HEK293 (cell line): Measurements from ENCODE around the gene GNG12.

Experiments used
- CTCF ChIA-PET: fragments of 350-600 bp; formaldehyde crosslinking; extraction: SDS; loops from one replicate; lab custom pipeline; 2021; ENCODE audit warnings: antibody characterized with exemption; lab: Yijun Ruan, JAX
- POLR2A ChIA-PET: fragments of 300-600 bp; formaldehyde crosslinking; extraction: SDS; loops from one replicate; lab custom pipeline; 2020; ENCODE audit warnings: antibody characterized with exemption, inconsistent platforms; lab: Yijun Ruan, JAX
- H3K27ac ChIP-seq: fragments of 200-500 bp; sonication (Bioruptor generic); 2 replicates; pipeline ENCODE4 v1.5.1; 2014; ENCODE audit warnings: low read depth, low read length, control low read depth, inconsistent platforms; ENCODE audit errors: extremely low read depth
- H3K36me3 ChIP-seq, 2 experiments: fragments of 200-500 bp in 1 of 2; sonication (Bioruptor generic) in 1 of 2; 1 replicate in 1 of 2; 2 replicates in 1 of 2; pipeline ENCODE4 v1.5.1; 2014 to 2017; ENCODE audit warnings: inconsistent platforms in 2 of 2, low read length in 2 of 2; ENCODE audit not compliant: control insufficient read depth in 2 of 2, insufficient read depth in 1 of 2
- H3K4me1 ChIP-seq: fragments of 200-500 bp; sonication (Bioruptor generic); 2 replicates; pipeline ENCODE4 v1.5.1; 2014; ENCODE audit warnings: mild to moderate bottlenecking, low read length, inconsistent platforms; ENCODE audit not compliant: control insufficient read depth, insufficient read depth
- H3K4me3 ChIP-seq: 2 replicates; pipeline ENCODE4 v1.5.1; 2011; ENCODE audit warnings: low read depth, mild to moderate bottlenecking, control low read depth, low read length, moderate library complexity
- H3K9me3 ChIP-seq: fragments of 200-500 bp; sonication (Bioruptor generic); 2 replicates; pipeline ENCODE4 v1.5.1; 2014; ENCODE audit warnings: low read depth, low read length, inconsistent platforms; ENCODE audit not compliant: control insufficient read depth, insufficient read depth
- BCL11A ChIP-seq: fragments of 450-650 bp; formaldehyde crosslinking; IDR thresholded peaks from 2 replicates; pipeline ENCODE4 v1.5.1; 2016; ENCODE audit warnings: low read depth, missing biosample characterization, missing genetic modification characterization
- IKZF3 ChIP-seq: fragments of 450-650 bp; IDR thresholded peaks from 2 replicates; pipeline ENCODE4 v1.5.0; 2018; ENCODE audit warnings: missing biosample characterization, mild to moderate bottlenecking, missing genetic modification characterization, moderate library complexity
- MYNN ChIP-seq: fragments of 450-650 bp; formaldehyde crosslinking; IDR thresholded peaks from 2 replicates; pipeline ENCODE4 v1.5.1; 2016; ENCODE audit warnings: missing biosample characterization, missing genetic modification characterization, borderline replicate concordance
- SETDB1 ChIP-seq: IDR thresholded peaks from one replicate; pipeline ENCODE4 v1.6.1; 2017; ENCODE audit warnings: mild to moderate bottlenecking, low read length, moderate library complexity, mixed read lengths; ENCODE audit not compliant: insufficient read length
- ZBTB1 ChIP-seq: fragments of 450-650 bp; formaldehyde crosslinking; IDR thresholded peaks from 2 replicates; pipeline ENCODE4 v1.5.1; 2016; ENCODE audit warnings: missing biosample characterization, missing genetic modification characterization
- ZFP3 ChIP-seq: fragments of 450-650 bp; formaldehyde crosslinking; IDR thresholded peaks from 2 replicates; pipeline ENCODE4 v1.5.1; 2016; ENCODE audit warnings: low read depth, missing biosample characterization, missing genetic modification characterization
- ZNF19 ChIP-seq: fragments of 450-650 bp; formaldehyde crosslinking; IDR thresholded peaks from 2 replicates; pipeline ENCODE4; 2016; ENCODE audit warnings: missing biosample characterization, missing genetic modification characterization, low read depth
- ZNF214 ChIP-seq: fragments of 450-650 bp; formaldehyde crosslinking; IDR thresholded peaks from 2 replicates; pipeline ENCODE4 v1.5.1; 2017; ENCODE audit warnings: missing biosample characterization, mild to moderate bottlenecking, missing genetic modification characterization, borderline replicate concordance
- ZNF473 ChIP-seq: fragments of 450-650 bp; formaldehyde crosslinking; IDR thresholded peaks from 2 replicates; pipeline ENCODE4 v1.5.1; 2017; ENCODE audit warnings: missing biosample characterization, missing genetic modification characterization
- ZNF549 ChIP-seq: fragments of 450-650 bp; IDR thresholded peaks from 2 replicates; pipeline ENCODE4 v1.5.1; 2018; ENCODE audit warnings: missing biosample characterization, missing genetic modification characterization, mild to moderate bottlenecking, inconsistent platforms, moderate library complexity
- ZNF596 ChIP-seq: fragments of 450-650 bp; IDR thresholded peaks from 2 replicates; pipeline ENCODE4 v1.5.0; 2018; ENCODE audit warnings: missing biosample characterization, mild to moderate bottlenecking, missing genetic modification characterization, moderate library complexity
- ZNF626 ChIP-seq: fragments of 450-650 bp; sonication (Bioruptor Pico); formaldehyde crosslinking; IDR thresholded peaks from 2 replicates; pipeline ENCODE4 v1.5.1; 2018; ENCODE audit warnings: missing biosample characterization, missing genetic modification characterization, inconsistent platforms
- ZNF660 ChIP-seq: fragments of 450-650 bp; IDR thresholded peaks from 2 replicates; pipeline ENCODE4 v1.5.1; 2018; ENCODE audit warnings: missing biosample characterization, mild to moderate bottlenecking, missing genetic modification characterization
- ZNF664 ChIP-seq: fragments of 450-650 bp; formaldehyde crosslinking; IDR thresholded peaks from 2 replicates; pipeline ENCODE4 v1.5.1; 2016; ENCODE audit warnings: missing biosample characterization, missing genetic modification characterization
- TF ChIP-seq, protein P1 (sequence below): fragments of 450-650 bp; formaldehyde crosslinking; IDR thresholded peaks from 2 replicates; pipeline ENCODE4 v1.5.1; 2016; ENCODE audit warnings: missing biosample characterization, missing genetic modification characterization
- TF ChIP-seq, protein P2 (sequence below): fragments of 450-650 bp; formaldehyde crosslinking; IDR thresholded peaks from 2 replicates; pipeline ENCODE4 v1.5.0; 2017; ENCODE audit warnings: missing biosample characterization, missing genetic modification characterization, borderline replicate concordance
- TF ChIP-seq, protein P3 (sequence below): fragments of 450-650 bp; formaldehyde crosslinking; IDR thresholded peaks from 2 replicates; pipeline ENCODE4 v1.5.1; 2016; ENCODE audit warnings: missing biosample characterization, missing genetic modification characterization
- TF ChIP-seq, protein P4 (sequence below): fragments of 450-650 bp; formaldehyde crosslinking; IDR thresholded peaks from 2 replicates; pipeline ENCODE4 v1.5.1; 2016; ENCODE audit warnings: missing biosample characterization, missing genetic modification characterization

The GNG12 gene

DNA sequence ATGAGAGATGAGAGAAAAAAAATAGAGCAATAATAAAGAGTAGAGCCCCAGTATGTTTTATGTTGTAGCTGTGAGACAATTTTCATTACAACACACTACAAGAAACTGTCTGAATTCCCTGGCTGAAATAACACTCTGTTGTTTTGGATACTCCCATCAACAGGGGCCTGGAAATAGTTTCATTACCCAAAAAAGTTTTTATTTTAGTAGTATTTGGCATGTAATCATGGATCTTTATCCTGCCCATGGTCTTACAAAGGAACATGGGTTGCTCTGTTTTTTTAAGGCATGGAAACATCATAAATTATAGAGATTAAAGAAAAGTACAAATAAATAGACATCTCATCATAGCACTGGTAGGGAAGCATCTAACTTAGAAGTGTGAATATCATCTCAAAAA, 56.3 kb downstream of the GNG12 start:
- H3K9me3 ChIP-seq, result no peaks in the 10 kb centered on the region
- H3K4me3 ChIP-seq, result no peak overlapping the region
- CTCF ChIA-PET, result interaction anchor here (0.8 to 1.6 kb wide), 3 partner anchors 10 to 73 kb away, joined by 3 to 5 read pairs (median 3); no protein-coding TSS in a partner anchor
- H3K4me1 ChIP-seq, result no peaks in the 10 kb centered on the region
- H3K36me3 ChIP-seq, result no peaks in the 10 kb centered on the region
- H3K27ac ChIP-seq, result no peak overlapping the region
- POLR2A ChIA-PET, result no interaction called here
- TF ChIP-seq, protein P1, sequence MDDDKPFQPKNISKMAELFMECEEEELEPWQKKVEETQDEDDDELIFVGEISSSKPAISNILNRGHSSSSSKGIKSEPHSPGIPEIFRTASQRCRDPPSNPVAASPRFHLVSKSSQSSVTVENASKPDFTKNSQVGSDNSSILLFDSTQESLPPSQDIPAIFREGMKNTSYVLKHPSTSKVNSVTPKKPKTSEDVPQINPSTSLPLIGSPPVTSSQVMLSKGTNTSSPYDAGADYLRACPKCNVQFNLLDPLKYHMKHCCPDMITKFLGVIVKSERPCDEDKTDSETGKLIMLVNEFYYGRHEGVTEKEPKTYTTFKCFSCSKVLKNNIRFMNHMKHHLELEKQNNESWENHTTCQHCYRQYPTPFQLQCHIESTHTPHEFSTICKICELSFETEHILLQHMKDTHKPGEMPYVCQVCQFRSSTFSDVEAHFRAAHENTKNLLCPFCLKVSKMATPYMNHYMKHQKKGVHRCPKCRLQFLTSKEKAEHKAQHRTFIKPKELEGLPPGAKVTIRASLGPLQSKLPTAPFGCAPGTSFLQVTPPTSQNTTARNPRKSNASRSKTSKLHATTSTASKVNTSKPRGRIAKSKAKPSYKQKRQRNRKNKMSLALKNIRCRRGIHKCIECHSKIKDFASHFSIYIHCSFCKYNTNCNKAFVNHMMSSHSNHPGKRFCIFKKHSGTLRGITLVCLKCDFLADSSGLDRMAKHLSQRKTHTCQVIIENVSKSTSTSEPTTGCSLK, result no peak
- TF ChIP-seq ZFP3 (tag by site-specific recombination) (no peak), ZNF626 (tag by site-specific recombination) (no peak), ZBTB1 (tag by site-specific recombination) (no peak), ZNF660 (tag by site-specific recombination) (no peak)

DNA sequence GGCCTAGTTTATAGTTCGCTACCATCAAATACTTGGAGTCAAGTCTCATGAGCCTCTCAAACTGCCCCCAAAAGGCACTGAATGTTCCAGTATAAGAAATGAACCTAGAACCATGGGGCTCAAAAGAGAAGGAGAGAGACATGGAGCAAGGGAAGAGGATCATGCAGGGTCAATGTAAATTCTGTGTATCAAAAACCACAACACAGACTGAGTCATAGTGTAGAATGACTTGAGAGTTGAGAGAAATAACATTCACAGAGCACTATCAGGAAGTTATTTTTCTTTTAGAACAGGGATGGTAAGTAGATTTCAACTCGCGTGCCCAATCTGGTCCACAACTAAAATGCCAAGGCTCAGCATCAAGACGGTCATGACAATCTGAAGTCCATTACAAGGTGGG, 59.8 kb downstream of the GNG12 start:
- no peak overlapping the region for H3K4me3 ChIP-seq
- H3K4me1 ChIP-seq, result no peaks in the 10 kb centered on the region
- no peaks in the 10 kb centered on the region for H3K9me3 ChIP-seq
- H3K27ac ChIP-seq, result no peak overlapping the region
- ChIA-PET CTCF (no interaction called here), POLR2A (no interaction called here)
- TF ChIP-seq ZNF473 (no peak), ZNF19 (tag by site-specific recombination) (no peak), ZNF549 (tag by site-specific recombination) (no peak), IKZF3 (tag by site-specific recombination) (no peak), BCL11A (tag by site-specific recombination) (no peak), ZNF596 (tag by site-specific recombination) (no peak), ZNF214 (tag by site-specific recombination) (no peak), SETDB1 (no peak), ZNF664 (tag by site-specific recombination) (no peak), MYNN (tag by site-specific recombination) (no peak)
- TF ChIP-seq, protein P2, sequence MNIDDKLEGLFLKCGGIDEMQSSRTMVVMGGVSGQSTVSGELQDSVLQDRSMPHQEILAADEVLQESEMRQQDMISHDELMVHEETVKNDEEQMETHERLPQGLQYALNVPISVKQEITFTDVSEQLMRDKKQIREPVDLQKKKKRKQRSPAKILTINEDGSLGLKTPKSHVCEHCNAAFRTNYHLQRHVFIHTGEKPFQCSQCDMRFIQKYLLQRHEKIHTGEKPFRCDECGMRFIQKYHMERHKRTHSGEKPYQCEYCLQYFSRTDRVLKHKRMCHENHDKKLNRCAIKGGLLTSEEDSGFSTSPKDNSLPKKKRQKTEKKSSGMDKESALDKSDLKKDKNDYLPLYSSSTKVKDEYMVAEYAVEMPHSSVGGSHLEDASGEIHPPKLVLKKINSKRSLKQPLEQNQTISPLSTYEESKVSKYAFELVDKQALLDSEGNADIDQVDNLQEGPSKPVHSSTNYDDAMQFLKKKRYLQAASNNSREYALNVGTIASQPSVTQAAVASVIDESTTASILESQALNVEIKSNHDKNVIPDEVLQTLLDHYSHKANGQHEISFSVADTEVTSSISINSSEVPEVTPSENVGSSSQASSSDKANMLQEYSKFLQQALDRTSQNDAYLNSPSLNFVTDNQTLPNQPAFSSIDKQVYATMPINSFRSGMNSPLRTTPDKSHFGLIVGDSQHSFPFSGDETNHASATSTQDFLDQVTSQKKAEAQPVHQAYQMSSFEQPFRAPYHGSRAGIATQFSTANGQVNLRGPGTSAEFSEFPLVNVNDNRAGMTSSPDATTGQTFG (tag by site-specific recombination), result no peak
- TF ChIP-seq, protein P3, sequence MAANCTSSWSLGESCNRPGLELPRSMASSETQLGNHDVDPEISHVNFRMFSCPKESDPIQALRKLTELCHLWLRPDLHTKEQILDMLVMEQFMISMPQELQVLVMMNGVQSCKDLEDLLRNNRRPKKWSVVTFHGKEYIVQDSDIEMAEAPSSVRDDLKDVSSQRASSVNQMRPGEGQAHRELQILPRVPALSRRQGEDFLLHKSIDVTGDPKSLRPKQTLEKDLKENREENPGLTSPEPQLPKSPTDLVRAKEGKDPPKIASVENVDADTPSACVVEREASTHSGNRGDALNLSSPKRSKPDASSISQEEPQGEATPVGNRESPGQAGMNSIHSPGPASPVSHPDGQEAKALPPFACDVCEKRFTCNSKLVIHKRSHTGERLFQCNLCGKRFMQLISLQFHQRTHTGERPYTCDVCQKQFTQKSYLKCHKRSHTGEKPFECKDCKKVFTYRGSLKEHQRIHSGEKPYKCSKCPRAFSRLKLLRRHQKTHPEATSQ (tag by site-specific recombination), result no peak
- TF ChIP-seq, protein P4, sequence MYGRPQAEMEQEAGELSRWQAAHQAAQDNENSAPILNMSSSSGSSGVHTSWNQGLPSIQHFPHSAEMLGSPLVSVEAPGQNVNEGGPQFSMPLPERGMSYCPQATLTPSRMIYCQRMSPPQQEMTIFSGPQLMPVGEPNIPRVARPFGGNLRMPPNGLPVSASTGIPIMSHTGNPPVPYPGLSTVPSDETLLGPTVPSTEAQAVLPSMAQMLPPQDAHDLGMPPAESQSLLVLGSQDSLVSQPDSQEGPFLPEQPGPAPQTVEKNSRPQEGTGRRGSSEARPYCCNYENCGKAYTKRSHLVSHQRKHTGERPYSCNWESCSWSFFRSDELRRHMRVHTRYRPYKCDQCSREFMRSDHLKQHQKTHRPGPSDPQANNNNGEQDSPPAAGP (tag by site-specific recombination), result no peak
- no peaks in the 10 kb centered on the region for H3K36me3 ChIP-seq
